Measurements from ENCODE around the gene LHFPL3.

DNA sequence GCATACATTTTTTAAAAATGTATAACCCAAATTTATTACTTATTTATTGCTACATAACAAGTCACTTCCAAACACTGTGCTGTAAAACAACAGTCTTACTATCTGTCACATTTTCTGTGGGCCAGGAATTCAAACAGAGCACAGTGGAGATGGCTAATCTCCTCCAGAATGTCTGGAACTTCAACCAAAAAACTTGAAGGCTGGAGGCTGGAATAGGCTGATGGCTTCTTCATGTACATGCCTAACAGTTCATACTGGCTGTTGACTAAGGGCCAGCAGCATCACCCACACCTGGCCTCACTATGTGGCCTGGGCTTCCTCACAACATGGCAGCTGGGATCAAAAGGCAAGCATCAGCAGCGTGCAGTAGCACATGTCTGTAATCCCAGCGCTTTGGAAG, 593.2 kb downstream of the LHFPL3 start:
- TF ChIP-seq, protein P1, sequence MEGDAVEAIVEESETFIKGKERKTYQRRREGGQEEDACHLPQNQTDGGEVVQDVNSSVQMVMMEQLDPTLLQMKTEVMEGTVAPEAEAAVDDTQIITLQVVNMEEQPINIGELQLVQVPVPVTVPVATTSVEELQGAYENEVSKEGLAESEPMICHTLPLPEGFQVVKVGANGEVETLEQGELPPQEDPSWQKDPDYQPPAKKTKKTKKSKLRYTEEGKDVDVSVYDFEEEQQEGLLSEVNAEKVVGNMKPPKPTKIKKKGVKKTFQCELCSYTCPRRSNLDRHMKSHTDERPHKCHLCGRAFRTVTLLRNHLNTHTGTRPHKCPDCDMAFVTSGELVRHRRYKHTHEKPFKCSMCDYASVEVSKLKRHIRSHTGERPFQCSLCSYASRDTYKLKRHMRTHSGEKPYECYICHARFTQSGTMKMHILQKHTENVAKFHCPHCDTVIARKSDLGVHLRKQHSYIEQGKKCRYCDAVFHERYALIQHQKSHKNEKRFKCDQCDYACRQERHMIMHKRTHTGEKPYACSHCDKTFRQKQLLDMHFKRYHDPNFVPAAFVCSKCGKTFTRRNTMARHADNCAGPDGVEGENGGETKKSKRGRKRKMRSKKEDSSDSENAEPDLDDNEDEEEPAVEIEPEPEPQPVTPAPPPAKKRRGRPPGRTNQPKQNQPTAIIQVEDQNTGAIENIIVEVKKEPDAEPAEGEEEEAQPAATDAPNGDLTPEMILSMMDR (IDR thresholded peaks at IDR 0.05): no peak
- TF ChIP-seq POLR2A (IDR thresholded peaks at IDR 0.05): no peak
